ENCODE results near the gene CAPRIN2. TPM values are rescaled to one million over a fixed set of nuclear protein-coding genes. Genes with fewer than 3 reads are reported as not detected.

CAPRIN2 gene
- total RNA-seq, 6 donors from 2014 or later = 14.3 to 116 (median 31.1) TPM

- H3K9me3 ChIP-seq = no peaks in the 10 kb centered on the region
- no peak for TF ChIP-seq POLR2AphosphoS5 (IDR thresholded peaks at IDR 0.05)
- TF ChIP-seq EP300 (IDR thresholded peaks at IDR 0.05) = no peak
- no peak for TF ChIP-seq POLR2A (IDR thresholded peaks at IDR 0.05)
- peak in 1 of 6 experiments; percentile 20 for TF ChIP-seq CTCF (IDR thresholded peaks at IDR 0.05)
- peaks cover 0 to 7% (median 1%) of the 10 kb centered on the region in 4 donors for H3K27me3 ChIP-seq
- peak; percentile 52 to 67 for ATAC-seq (ENCODE audit: low FRiP score in 2 of 2)
- H3K36me3 ChIP-seq = no peaks in the 10 kb centered on the region
- 1% methylated on average over 9 to 18 of the region's 38 CpGs for WGBS, 2 donors
- H3K4me1 ChIP-seq = peaks cover 18 to 21% (median 20%) of the 10 kb centered on the region in 4 donors
- peak overlapping the region; percentile 38 to 66 (median 58) for H3K4me3 ChIP-seq
- peak overlapping the region in 1 of 4 donors; percentile 68 for H3K27ac ChIP-seq
- DNase-seq = no peak
These were observed 41.6 kb upstream of the CAPRIN2 start for GRCh38 chr12:30796313-30796780.

GRCh38 chr12:30795410-30796312 is 40.9 kb upstream of the CAPRIN2 start:
- H3K36me3 ChIP-seq = no peaks in the 10 kb centered on the region
- H3K4me3 ChIP-seq = peak overlapping the region; percentile 38 to 66 (median 58)
- TF ChIP-seq CTCF (IDR thresholded peaks at IDR 0.05) (peak in 3 of 6 experiments; percentile 12 to 45 (median 44)), POLR2AphosphoS5 (IDR thresholded peaks at IDR 0.05) (no peak)
- peak; percentile 52 to 93 for DNase-seq
- 9 to 51% methylated on average over 5 to 51 of the region's 65 CpGs for WGBS, 2 donors
- H3K4me1 ChIP-seq = peaks cover 18 to 21% (median 20%) of the 10 kb centered on the region in 4 donors
- H3K27me3 ChIP-seq = peaks cover 0 to 7% (median 1%) of the 10 kb centered on the region in 4 donors
- peak overlapping the region in 2 of 4 donors; percentile 11 to 68 for H3K27ac ChIP-seq
- H3K9me3 ChIP-seq = no peaks in the 10 kb centered on the region
- ATAC-seq (ENCODE audit: low FRiP score in 2 of 2) = peak; percentile 78 to 87

- no peak for DNase-seq
- WGBS, 2 donors = 74 to 75% methylated on average over 13 of the region's 13 CpGs
- no peaks in the 10 kb centered on the region for H3K9me3 ChIP-seq
- H3K27ac ChIP-seq = peak overlapping the region in 2 of 4 donors; percentile 11 to 68
- H3K27me3 ChIP-seq = peaks cover 0 to 7% (median 1%) of the 10 kb centered on the region in 4 donors
- peak overlapping the region in 2 of 4 donors; percentile 63 to 66 for H3K4me3 ChIP-seq
- peak in 1 of 2 donors; percentile 49 for ATAC-seq (ENCODE audit: low FRiP score in 2 of 2)
- H3K4me1 ChIP-seq = peaks cover 18 to 21% (median 20%) of the 10 kb centered on the region in 4 donors
- H3K36me3 ChIP-seq = no peaks in the 10 kb centered on the region
- no peak for TF ChIP-seq POLR2A (IDR thresholded peaks at IDR 0.05)
- no peak for TF ChIP-seq CTCF (IDR thresholded peaks at IDR 0.05)
- TF ChIP-seq EP300 (IDR thresholded peaks at IDR 0.05) = no peak
- TF ChIP-seq POLR2AphosphoS5 (IDR thresholded peaks at IDR 0.05) = no peak
These were observed 40.0 kb upstream of the CAPRIN2 start for GRCh38 chr12:30794591-30795409.

GRCh38 chr12:30794020-30794419 is 39.3 kb upstream of the CAPRIN2 start:
- ATAC-seq (ENCODE audit: low FRiP score in 2 of 2) (no peak), DNase-seq (no peak)
- Histone ChIP-seq H3K4me3 (no peak overlapping the region), H3K27me3 (peaks cover 0 to 7% (median 1%) of the 10 kb centered on the region in 4 donors), H3K27ac (no peak overlapping the region), H3K4me1 (peaks cover 18 to 21% (median 20%) of the 10 kb centered on the region in 4 donors), H3K36me3 (no peaks in the 10 kb centered on the region), H3K9me3 (no peaks in the 10 kb centered on the region)
- 92 to 93% methylated on average over 3 of the region's 3 CpGs for WGBS, 2 donors
- TF ChIP-seq POLR2A (IDR thresholded peaks at IDR 0.05) (no peak), POLR2AphosphoS5 (IDR thresholded peaks at IDR 0.05) (no peak), CTCF (IDR thresholded peaks at IDR 0.05) (no peak), EP300 (IDR thresholded peaks at IDR 0.05) (no peak)
